GM12878 (cell line): ENCODE results near the gene ADAMTS7.

Source experiments
- CEBPZ ChIP-seq: fragments of 150-350 bp; IDR thresholded peaks from 2 replicates; pipeline ENCODE4 v1.6.1; 2016; ENCODE audit warnings: low read depth, low read length
- CTCF ChIP-seq, 3 experiments: IDR thresholded peaks in 2 of 3; conservative IDR thresholded peaks in 1 of 3; 2 replicates each; pipeline ENCODE4 v1.5.1; 2011; ENCODE audit warnings: low read depth in 3 of 3, low read length in 3 of 3, mild to moderate bottlenecking in 3 of 3, control low read depth in 2 of 3, moderate library complexity in 2 of 3, inconsistent platforms in 1 of 3, mixed read lengths in 1 of 3; ENCODE audit not compliant: control insufficient read depth in 2 of 3, insufficient read depth in 1 of 3; ENCODE audit errors: extremely low read depth in 1 of 3
- EED ChIP-seq: sonication (generic); IDR thresholded peaks from 2 replicates; pipeline ENCODE4 v1.6.1; 2016; ENCODE audit warnings: antibody characterized with exemption, low read depth
- ELK1 ChIP-seq: IDR thresholded peaks from 2 replicates; pipeline ENCODE4 v1.6.1; 2012; ENCODE audit warnings: low read depth, low read length, improper control_type of control experiment
- ZBTB4 ChIP-seq: fragments of 450-650 bp; formaldehyde crosslinking; IDR thresholded peaks from 2 replicates; pipeline ENCODE4 v1.4.0; 2022; ENCODE audit warnings: mild to moderate bottlenecking, moderate library complexity

GRCh38 chr15:78768531-78769408 is 42.5 kb downstream of the ADAMTS7 start:
- TF ChIP-seq CEBPZ (no peak), ELK1 (no peak), CTCF (IDR thresholded peaks at IDR 0.05 in 2 of 3, conservative IDR thresholded peaks at IDR 0.05 in 1 of 3; ENCODE audit: control insufficient read depth in 2 of 3, extremely low read depth in 1 of 3, insufficient read depth in 1 of 3, low read depth in 3 of 3, low read length in 3 of 3) (no peak), EED (no peak), ZBTB4 (CRISPR knock-in tag) (no peak)
